Effector memory CD4-positive, alpha-beta T cell (primary cell): ENCODE measurements around the gene ZNF485.
A peak's percentile ranks its signal among the peaks of the same experiment; 100 is the strongest.
"Not testable (repeated sequence)": the region's sequence is repeated elsewhere in the genome, so short reads cannot be mapped to it uniquely, and the experiment has no call there.

ENCODE experiments used
- DNase-seq, 3 donors: peaks; one replicate each; pipeline ENCODE4 v3.0.0-alpha.2; 2020
- H3K27ac ChIP-seq: 2 replicates; pipeline ENCODE4 v1.7.0; 2013; ENCODE audit warnings: mild to moderate bottlenecking, low read length, moderate library complexity; ENCODE audit not compliant: insufficient read depth, poor library complexity, severe bottlenecking
- H3K27me3 ChIP-seq: replicated peaks from 2 replicates; pipeline ENCODE4 v1.7.0; 2013; ENCODE audit warnings: mild to moderate bottlenecking, low read length; ENCODE audit not compliant: insufficient read depth, control insufficient read depth, poor library complexity, severe bottlenecking
- H3K36me3 ChIP-seq: 2 replicates; pipeline ENCODE4 v1.7.0; 2013; ENCODE audit warnings: mild to moderate bottlenecking, low read length, moderate library complexity; ENCODE audit not compliant: control insufficient read depth, insufficient read depth
- H3K4me1 ChIP-seq: 2 replicates; pipeline ENCODE4 v1.7.0; 2013; ENCODE audit warnings: low read length, mild to moderate bottlenecking; ENCODE audit not compliant: control insufficient read depth, insufficient read depth, poor library complexity, severe bottlenecking
- H3K4me3 ChIP-seq: 2 replicates; pipeline ENCODE4 v1.7.0; 2013; ENCODE audit warnings: low read length, low read depth, mild to moderate bottlenecking; ENCODE audit not compliant: insufficient read depth, poor library complexity, severe bottlenecking
- H3K9me3 ChIP-seq: 2 replicates; pipeline ENCODE4 v1.7.0; 2013; ENCODE audit warnings: mild to moderate bottlenecking, low read length, moderate library complexity; ENCODE audit not compliant: control insufficient read depth

ZNF485 gene

DNA sequence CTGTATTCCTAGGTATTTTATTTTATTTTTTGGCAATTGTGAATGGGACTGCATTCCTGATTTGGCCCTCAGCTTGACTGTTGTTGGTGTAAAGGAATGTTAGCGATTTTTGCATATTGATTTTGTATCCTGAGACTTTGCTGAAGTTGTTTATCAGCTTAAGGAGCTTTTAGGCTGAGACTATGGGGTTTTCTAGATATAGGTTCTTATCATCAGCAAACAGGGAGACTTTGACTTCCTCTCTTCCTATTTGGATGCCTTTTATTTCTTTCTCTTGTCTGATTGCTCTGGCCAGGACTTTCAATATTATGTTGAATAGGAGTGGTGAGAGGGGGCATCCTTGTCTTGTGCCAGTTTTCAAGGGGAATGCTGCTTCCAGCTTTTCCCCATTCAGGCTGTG lies 29.6 kb downstream of the ZNF485 start:
- not testable (repeated sequence) for H3K27ac ChIP-seq, H3K36me3 ChIP-seq, H3K9me3 ChIP-seq, H3K4me1 ChIP-seq, DNase-seq, H3K4me3 ChIP-seq, H3K27me3 ChIP-seq

- Histone ChIP-seq H3K27me3 (no peaks in the 10 kb centered on the region), H3K36me3 (peaks cover 26% of the 10 kb centered on the region), H3K27ac (no peak overlapping the region), H3K9me3 (peaks cover 33% of the 10 kb centered on the region), H3K4me3 (no peak overlapping the region), H3K4me1 (no peaks in the 10 kb centered on the region)
- DNase-seq: no peak
These were observed 34.4 kb downstream of the ZNF485 start for GRCh38 chr10:43640603-43641002.

DNA sequence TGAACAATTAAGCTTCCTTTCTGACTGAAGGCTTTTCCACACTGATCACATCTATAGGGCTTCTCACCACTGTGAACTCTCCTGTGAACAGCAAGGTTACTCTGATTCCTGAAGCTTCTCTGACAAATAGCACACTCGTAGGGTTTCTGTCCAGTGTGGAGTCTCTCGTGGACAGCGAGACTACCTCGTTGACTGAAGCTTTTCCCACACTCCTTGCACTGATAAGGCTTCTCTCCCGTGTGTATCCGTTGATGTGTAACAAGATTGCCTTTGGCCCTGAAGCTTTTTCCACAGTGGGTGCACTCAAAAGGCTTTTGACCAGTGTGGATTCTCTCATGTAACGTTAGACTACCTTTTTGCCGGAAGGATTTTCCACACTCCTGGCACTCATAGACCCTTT lies 38.0 kb downstream of the ZNF485 start:
- H3K4me1 ChIP-seq: no peaks in the 10 kb centered on the region

DNA sequence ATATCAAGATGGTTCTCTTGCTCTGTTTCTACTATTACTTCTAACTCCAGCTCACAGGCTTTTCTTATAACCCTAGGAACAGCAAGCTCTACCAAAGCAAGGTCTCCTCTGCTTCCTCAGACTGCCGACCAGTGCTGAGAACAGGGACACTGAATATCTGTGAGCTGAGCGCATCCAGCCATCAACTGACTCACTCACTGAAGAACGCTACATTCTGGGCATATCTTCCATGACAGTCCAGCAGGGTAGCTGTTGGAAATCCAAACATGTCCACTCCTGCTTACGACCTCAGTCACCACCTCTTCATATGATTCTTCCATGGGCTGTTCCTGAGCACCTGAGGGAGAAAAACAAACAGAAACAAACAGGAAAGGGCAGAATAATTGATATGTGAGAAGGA lies 39.6 kb downstream of the ZNF485 start:
- no peak overlapping the region for H3K4me3 ChIP-seq
- no peaks in the 10 kb centered on the region for H3K27me3 ChIP-seq
- DNase-seq: no peak
- peaks cover 32% of the 10 kb centered on the region for H3K36me3 ChIP-seq
- H3K27ac ChIP-seq: no peak overlapping the region
- H3K4me1 ChIP-seq: no peaks in the 10 kb centered on the region
- peaks cover 27% of the 10 kb centered on the region for H3K9me3 ChIP-seq

More for the DNA sequence above, 38.0 kb downstream of the ZNF485 start:
- no peak for DNase-seq
- Histone ChIP-seq H3K4me3 (no peak overlapping the region), H3K36me3 (peaks cover 32% of the 10 kb centered on the region), H3K9me3 (peaks cover 27% of the 10 kb centered on the region), H3K27me3 (no peaks in the 10 kb centered on the region), H3K27ac (no peak overlapping the region)

DNA sequence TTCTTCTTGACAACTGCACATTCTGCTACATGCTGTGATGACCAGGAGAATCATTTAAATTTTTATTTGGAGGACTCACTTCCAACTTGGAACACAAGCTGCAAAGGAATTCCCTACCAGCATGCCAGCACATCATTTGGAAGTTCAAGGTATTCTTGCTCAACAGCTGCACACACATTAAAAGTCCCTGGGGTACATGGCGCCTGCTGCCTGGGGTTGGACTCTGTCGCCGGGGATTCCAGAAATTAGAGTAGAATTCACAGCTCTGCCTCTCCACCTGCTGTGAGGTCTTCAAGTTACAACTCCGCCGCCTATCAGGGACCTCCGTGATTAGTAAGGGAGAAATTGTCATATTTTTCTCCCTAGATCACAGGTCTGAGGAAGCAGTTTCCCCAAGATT lies 41.3 kb downstream of the ZNF485 start:
- no peaks in the 10 kb centered on the region for H3K27me3 ChIP-seq
- no peaks in the 10 kb centered on the region for H3K4me1 ChIP-seq
- H3K9me3 ChIP-seq: peaks cover 23% of the 10 kb centered on the region
- H3K36me3 ChIP-seq: peaks cover 32% of the 10 kb centered on the region
- no peak overlapping the region for H3K27ac ChIP-seq
- DNase-seq: no peak
- peak overlapping the region; percentile 78 for H3K4me3 ChIP-seq

- Histone ChIP-seq H3K27ac (peak overlapping the region; percentile 83), H3K36me3 (peaks cover 31% of the 10 kb centered on the region), H3K4me3 (peak overlapping the region; percentile 78), H3K27me3 (no peaks in the 10 kb centered on the region), H3K9me3 (peaks cover 21% of the 10 kb centered on the region), H3K4me1 (no peaks in the 10 kb centered on the region)
- peak in 1 of 3 donors; percentile 33 for DNase-seq
These were observed 41.8 kb downstream of the ZNF485 start for GRCh38 chr10:43648095-43648397.

- H3K9me3 ChIP-seq: peaks cover 16% of the 10 kb centered on the region
- DNase-seq: peak; percentile 54 to 71 (median 67)
- peaks cover 26% of the 10 kb centered on the region for H3K36me3 ChIP-seq
- no peaks in the 10 kb centered on the region for H3K4me1 ChIP-seq
- H3K4me3 ChIP-seq: peak within 1 kb of the TSS; percentile 78
- no peaks in the 10 kb centered on the region for H3K27me3 ChIP-seq
- peak within 1 kb of the TSS; percentile 83 for H3K27ac ChIP-seq
These were observed 42.4 kb downstream of the ZNF485 start, which contains the start of gene ZNF32 for GRCh38 chr10:43648398-43649184. Gene ZNF32, minus strand, starts transcription at chr10:43648881. Its CDS starts 2,748 bp downstream, at chr10:43646133.

GRCh38 chr10:43649185-43649523 lies 42.9 kb downstream of the ZNF485 start:
- Histone ChIP-seq H3K4me3 (peak overlapping the region; percentile 78), H3K4me1 (no peaks in the 10 kb centered on the region), H3K9me3 (peaks cover 10% of the 10 kb centered on the region), H3K36me3 (peaks cover 20% of the 10 kb centered on the region), H3K27ac (peak overlapping the region; percentile 83), H3K27me3 (no peaks in the 10 kb centered on the region)
- no peak for DNase-seq

- no peaks in the 10 kb centered on the region for H3K27me3 ChIP-seq
- H3K36me3 ChIP-seq: no peaks in the 10 kb centered on the region
- H3K4me3 ChIP-seq: no peak overlapping the region
- H3K4me1 ChIP-seq: no peaks in the 10 kb centered on the region
- DNase-seq: no peak
- no peaks in the 10 kb centered on the region for H3K9me3 ChIP-seq
- no peak overlapping the region for H3K27ac ChIP-seq
These were observed 47.5 kb downstream of the ZNF485 start for GRCh38 chr10:43653746-43654145.

GRCh38 chr10:43655311-43655710 lies 49.1 kb downstream of the ZNF485 start:
- no peaks in the 10 kb centered on the region for H3K36me3 ChIP-seq
- DNase-seq: no peak
- H3K9me3 ChIP-seq: no peaks in the 10 kb centered on the region
- no peaks in the 10 kb centered on the region for H3K4me1 ChIP-seq
- no peak overlapping the region for H3K4me3 ChIP-seq
- no peaks in the 10 kb centered on the region for H3K27me3 ChIP-seq
- no peak overlapping the region for H3K27ac ChIP-seq
